Vagina (tissue), 2 donors: ENCODE measurements around the gene CHST12.
"Not testable (repeated sequence)": the region's sequence is repeated elsewhere in the genome, so short reads cannot be mapped to it uniquely, and the experiment has no call there.

Source experiments
- POLR2A ChIP-seq, 2 donors: fragments of 450-650 bp; IDR thresholded peaks; one replicate each; pipeline ENCODE4 v1.6.1; 2017; ENCODE audit warnings: antibody characterized with exemption in 2 of 2, mild to moderate bottlenecking in 2 of 2, moderate library complexity in 2 of 2
- POLR2AphosphoS5 ChIP-seq, 2 donors: sonication (generic); formaldehyde crosslinking; IDR thresholded peaks; one replicate each; pipeline ENCODE4 v1.9.0; 2017; ENCODE audit warnings: antibody characterized with exemption in 2 of 2, mild to moderate bottlenecking in 2 of 2, low read depth in 1 of 2; ENCODE audit not compliant: insufficient read depth in 1 of 2
- TF ChIP-seq, protein P1 (sequence below), 3 experiments: fragments of 450-650 bp in 2 of 3; fragments of 200-600 bp in 1 of 3; sonication (generic) in 1 of 3; IDR thresholded peaks; one replicate each; pipeline ENCODE4 v1.5.1; 2017 to 2019; ENCODE audit warnings: antibody characterized with exemption in 3 of 3, mild to moderate bottlenecking in 2 of 3, moderate library complexity in 2 of 3

DNA sequence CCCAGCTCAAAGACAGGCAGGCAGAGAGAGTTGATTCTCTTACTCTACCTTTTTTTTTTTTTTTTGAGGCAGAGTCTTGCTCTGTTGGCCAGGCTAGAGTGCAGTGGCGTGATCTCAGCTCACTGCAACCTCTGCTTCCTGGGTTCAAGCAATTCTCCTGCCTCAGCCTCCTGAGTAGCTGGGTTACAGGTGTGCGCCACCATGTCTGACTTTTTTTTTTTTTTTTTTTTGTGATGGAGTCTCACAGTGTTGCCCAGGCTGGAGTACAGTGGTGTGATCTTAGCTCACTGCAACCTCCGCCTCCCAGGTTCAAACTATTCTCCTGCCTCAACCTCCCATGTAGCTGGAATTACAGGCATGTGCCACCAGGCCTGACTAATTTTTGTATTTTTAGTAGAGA lies 13.8 kb downstream of the CHST12 start:
- not testable (repeated sequence) for TF ChIP-seq POLR2AphosphoS5 (IDR thresholded peaks at IDR 0.05; ENCODE audit: insufficient read depth in 1 of 2, low read depth in 1 of 2); POLR2A (IDR thresholded peaks at IDR 0.05)
- TF ChIP-seq, protein P1, sequence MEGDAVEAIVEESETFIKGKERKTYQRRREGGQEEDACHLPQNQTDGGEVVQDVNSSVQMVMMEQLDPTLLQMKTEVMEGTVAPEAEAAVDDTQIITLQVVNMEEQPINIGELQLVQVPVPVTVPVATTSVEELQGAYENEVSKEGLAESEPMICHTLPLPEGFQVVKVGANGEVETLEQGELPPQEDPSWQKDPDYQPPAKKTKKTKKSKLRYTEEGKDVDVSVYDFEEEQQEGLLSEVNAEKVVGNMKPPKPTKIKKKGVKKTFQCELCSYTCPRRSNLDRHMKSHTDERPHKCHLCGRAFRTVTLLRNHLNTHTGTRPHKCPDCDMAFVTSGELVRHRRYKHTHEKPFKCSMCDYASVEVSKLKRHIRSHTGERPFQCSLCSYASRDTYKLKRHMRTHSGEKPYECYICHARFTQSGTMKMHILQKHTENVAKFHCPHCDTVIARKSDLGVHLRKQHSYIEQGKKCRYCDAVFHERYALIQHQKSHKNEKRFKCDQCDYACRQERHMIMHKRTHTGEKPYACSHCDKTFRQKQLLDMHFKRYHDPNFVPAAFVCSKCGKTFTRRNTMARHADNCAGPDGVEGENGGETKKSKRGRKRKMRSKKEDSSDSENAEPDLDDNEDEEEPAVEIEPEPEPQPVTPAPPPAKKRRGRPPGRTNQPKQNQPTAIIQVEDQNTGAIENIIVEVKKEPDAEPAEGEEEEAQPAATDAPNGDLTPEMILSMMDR (IDR thresholded peaks at IDR 0.05), result not testable (repeated sequence)
